ENCODE results near the gene EN2.

EN2 gene

DNA sequence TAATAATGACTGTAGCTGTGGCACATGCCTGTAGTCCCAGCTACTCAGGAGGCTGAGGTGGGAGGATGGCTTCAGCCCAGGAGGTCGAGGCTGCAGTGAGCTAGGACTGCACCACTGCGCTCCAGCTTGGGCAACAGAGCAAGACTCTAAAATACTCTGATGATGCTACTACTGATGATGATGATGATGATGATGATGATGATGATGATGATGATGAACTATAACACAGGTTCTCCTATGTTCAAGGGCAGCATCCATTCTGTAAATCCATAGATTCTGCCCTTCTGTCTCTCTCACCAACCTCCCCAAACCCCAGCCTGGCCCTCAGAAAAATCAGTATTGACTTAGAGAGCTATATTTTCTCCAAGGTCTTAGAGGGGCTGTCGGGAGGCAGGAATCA lies 22.8 kb upstream of the EN2 start:
- Histone ChIP-seq H3K27me3 (peaks cover 98% of the 10 kb centered on the region), H3K27ac (no peak overlapping the region), H3K36me3 (no peaks in the 10 kb centered on the region), H3K4me1 (ENCODE audit: control insufficient read depth in 1 of 2, insufficient read depth in 1 of 2, low read depth in 1 of 2, low read length in 1 of 2) (no peaks in the 10 kb centered on the region), H3K9me3 (no peaks in the 10 kb centered on the region), H3K4me3 (ENCODE audit: low read depth in 1 of 2, low read length in 1 of 2) (no peak overlapping the region)
- TF ChIP-seq, protein P1, sequence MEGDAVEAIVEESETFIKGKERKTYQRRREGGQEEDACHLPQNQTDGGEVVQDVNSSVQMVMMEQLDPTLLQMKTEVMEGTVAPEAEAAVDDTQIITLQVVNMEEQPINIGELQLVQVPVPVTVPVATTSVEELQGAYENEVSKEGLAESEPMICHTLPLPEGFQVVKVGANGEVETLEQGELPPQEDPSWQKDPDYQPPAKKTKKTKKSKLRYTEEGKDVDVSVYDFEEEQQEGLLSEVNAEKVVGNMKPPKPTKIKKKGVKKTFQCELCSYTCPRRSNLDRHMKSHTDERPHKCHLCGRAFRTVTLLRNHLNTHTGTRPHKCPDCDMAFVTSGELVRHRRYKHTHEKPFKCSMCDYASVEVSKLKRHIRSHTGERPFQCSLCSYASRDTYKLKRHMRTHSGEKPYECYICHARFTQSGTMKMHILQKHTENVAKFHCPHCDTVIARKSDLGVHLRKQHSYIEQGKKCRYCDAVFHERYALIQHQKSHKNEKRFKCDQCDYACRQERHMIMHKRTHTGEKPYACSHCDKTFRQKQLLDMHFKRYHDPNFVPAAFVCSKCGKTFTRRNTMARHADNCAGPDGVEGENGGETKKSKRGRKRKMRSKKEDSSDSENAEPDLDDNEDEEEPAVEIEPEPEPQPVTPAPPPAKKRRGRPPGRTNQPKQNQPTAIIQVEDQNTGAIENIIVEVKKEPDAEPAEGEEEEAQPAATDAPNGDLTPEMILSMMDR (IDR thresholded peaks at IDR 0.05), result no peak

DNA sequence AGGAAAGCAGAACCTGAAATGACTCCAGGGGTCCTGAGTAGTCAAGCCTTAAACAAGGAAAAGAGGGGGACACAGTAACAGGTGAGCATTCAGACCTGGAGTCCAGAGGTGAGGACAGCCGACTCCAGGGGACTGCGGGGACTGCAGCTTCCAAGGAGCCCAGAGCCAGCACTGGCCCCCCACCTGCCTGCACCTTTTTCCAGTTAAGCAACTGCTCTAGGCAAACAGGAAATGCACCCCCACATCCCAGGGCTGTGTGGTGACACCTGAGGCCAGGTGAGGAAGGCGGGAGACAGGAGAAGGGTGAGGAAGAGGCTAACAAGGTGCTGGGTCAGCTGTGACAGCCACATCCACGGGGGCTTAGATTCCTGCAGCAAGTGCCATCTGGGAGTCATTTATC lies 20.1 kb upstream of the EN2 start:
- Histone ChIP-seq H3K9me3 (no peaks in the 10 kb centered on the region), H3K27me3 (peaks cover 98% of the 10 kb centered on the region), H3K36me3 (no peaks in the 10 kb centered on the region), H3K4me1 (ENCODE audit: control insufficient read depth in 1 of 2, insufficient read depth in 1 of 2, low read depth in 1 of 2, low read length in 1 of 2) (no peaks in the 10 kb centered on the region), H3K27ac (no peak overlapping the region), H3K4me3 (ENCODE audit: low read depth in 1 of 2, low read length in 1 of 2) (no peak overlapping the region)
- TF ChIP-seq, protein P1 (IDR thresholded peaks at IDR 0.05), result no peak

DNA sequence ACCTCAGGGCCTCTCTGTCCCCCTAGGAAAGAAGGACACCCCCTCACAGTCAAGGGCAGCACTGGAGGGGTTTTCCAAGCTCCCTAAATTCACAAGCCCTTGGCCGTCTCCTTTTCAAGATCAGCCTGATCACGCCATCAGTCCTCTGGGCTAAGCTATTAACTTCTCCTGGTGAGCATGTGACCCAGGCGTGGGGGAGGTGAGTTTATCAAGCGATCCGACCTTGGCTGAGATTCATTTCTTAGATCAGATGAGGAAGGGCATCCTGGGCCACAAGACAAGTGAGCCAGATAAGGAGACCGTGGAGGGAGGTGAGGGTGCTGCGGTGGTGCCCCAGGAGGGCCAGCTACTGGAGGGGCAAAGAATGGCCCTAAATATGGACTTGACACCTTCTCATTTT lies 19.2 kb upstream of the EN2 start:
- Histone ChIP-seq H3K9me3 (no peaks in the 10 kb centered on the region), H3K36me3 (no peaks in the 10 kb centered on the region), H3K4me3 (ENCODE audit: low read depth in 1 of 2, low read length in 1 of 2) (no peak overlapping the region), H3K27me3 (peaks cover 100% of the 10 kb centered on the region), H3K4me1 (ENCODE audit: control insufficient read depth in 1 of 2, insufficient read depth in 1 of 2, low read depth in 1 of 2, low read length in 1 of 2) (no peaks in the 10 kb centered on the region), H3K27ac (no peak overlapping the region)
- TF ChIP-seq, protein P1 (IDR thresholded peaks at IDR 0.05), result no peak

DNA sequence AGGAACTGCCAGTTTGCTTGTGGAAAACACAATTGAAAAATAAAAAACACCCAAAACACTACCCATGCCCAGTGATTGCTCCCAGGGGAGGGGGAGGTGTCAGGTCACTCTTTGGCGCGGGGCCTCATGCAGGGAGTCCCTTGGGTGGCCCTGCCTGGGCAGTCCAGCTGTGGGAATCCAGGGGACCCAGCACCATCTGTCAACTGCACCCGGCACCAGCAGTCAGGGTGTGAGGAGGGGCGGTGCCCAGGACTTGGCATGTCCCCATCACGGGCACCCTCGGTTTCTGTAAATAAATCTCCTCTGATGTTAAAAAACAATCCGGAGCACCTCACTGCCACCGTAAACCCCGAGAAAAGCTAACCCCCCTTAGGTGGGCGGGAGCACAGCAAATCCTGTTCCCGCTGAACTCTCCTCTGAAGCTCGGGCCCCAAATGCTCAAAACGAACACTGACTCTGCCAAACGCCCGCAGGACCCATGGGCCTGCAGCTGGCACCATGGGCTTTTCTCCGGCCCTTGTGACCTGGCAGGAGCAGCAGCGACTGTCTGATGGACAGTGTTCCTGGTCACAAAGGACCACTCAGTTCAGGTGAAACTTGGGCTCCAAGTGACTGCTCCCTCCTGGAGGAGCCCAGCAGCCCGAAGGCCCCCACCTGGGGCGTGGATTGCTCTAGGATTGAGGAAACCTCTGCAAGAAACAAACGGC lies 18.5 kb upstream of the EN2 start:
- H3K27me3 ChIP-seq, result peaks cover 100% of the 10 kb centered on the region
- no peaks in the 10 kb centered on the region for H3K9me3 ChIP-seq

DNA sequence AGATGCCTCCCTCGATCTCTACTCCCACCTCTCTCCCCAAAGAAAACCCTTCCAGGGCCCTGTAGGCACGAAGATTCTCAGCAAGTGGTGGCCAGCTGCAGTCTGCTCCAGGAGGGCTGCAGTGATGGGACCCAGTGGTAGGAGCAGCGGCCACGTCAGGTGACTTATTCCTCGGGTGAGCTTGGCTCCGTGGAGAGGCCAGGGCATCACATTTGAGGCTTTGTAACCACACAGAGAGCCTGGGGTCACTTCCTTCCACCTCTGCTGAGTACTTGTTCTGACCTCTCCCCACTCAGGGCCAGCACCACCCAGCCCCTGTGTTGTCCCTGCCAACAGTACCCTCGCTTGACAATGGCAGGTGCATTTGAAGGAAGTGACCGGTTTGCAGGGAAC lies 17.9 kb upstream of the EN2 start:
- peaks cover 100% of the 10 kb centered on the region for H3K27me3 ChIP-seq
- no peaks in the 10 kb centered on the region for H3K36me3 ChIP-seq
- TF ChIP-seq, protein P1 (IDR thresholded peaks at IDR 0.05), result no peak
- H3K4me1 ChIP-seq (ENCODE audit: control insufficient read depth in 1 of 2, insufficient read depth in 1 of 2, low read depth in 1 of 2, low read length in 1 of 2), result no peaks in the 10 kb centered on the region
- no peaks in the 10 kb centered on the region for H3K9me3 ChIP-seq
- no peak overlapping the region for H3K27ac ChIP-seq
- no peak overlapping the region for H3K4me3 ChIP-seq (ENCODE audit: low read depth in 1 of 2, low read length in 1 of 2)

More for the DNA sequence above, 18.5 kb upstream of the EN2 start:
- H3K4me1 ChIP-seq (ENCODE audit: control insufficient read depth in 1 of 2, insufficient read depth in 1 of 2, low read depth in 1 of 2, low read length in 1 of 2), result no peaks in the 10 kb centered on the region
- H3K36me3 ChIP-seq, result no peaks in the 10 kb centered on the region
- no peak overlapping the region for H3K27ac ChIP-seq
- TF ChIP-seq, protein P1 (IDR thresholded peaks at IDR 0.05), result no peak
- H3K4me3 ChIP-seq (ENCODE audit: low read depth in 1 of 2, low read length in 1 of 2), result no peak overlapping the region

Data from neutrophil (primary cell).